ENCODE data around the gene CAPN8.
A peak's percentile ranks its signal among the peaks of the same experiment; 100 is the strongest.

The CAPN8 gene

GRCh38 chr1:223702735-223703667 lies 37.5 kb upstream of the CAPN8 start:
- FAIRE-seq, result no peak

DNA sequence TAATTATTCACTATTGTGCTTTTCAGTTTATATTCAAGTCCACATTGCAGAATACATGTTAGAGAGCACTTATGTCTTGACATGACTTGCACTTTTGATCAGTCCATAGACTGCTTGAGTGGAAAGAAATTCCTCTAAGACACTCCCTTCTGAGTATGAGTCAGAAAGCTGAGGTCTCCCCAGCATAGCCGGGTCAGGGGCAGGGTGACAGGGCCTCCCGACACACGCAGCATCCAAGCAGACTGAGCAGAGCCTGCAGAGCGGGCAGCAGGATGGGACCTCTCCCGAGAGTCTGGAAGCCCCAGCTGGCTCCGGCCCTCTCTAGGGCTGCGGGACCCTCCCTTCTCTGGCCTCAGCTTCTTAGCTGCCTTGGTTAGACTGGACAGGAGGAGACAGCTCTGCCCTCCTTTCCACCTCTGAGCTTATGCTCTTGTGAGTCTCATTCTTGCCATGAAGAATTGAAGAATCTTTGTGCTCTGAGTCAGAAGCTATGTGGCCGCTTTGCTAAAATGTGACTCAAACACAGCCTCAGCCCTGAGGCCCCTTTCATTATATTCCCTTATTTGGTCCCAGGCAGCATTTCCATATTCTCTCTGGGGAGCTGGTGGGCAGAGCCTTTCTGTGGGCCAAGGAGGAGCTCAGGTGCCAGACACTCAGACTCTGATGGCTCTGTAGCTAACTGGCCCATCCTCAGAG lies 35.6 kb upstream of the CAPN8 start:
- DNase-seq (ENCODE audit: insufficient read length, low spot score) (peak; percentile 86), FAIRE-seq (peak; percentile 62)

More at GRCh38 chr1:223702735-223703667, 37.5 kb upstream of the CAPN8 start:
- no peak for DNase-seq (ENCODE audit: insufficient read length, low spot score)

GRCh38 chr1:223700388-223700918 lies 35.0 kb upstream of the CAPN8 start:
- DNase-seq (ENCODE audit: insufficient read length, low spot score), result no peak
- no peak for FAIRE-seq

DNA sequence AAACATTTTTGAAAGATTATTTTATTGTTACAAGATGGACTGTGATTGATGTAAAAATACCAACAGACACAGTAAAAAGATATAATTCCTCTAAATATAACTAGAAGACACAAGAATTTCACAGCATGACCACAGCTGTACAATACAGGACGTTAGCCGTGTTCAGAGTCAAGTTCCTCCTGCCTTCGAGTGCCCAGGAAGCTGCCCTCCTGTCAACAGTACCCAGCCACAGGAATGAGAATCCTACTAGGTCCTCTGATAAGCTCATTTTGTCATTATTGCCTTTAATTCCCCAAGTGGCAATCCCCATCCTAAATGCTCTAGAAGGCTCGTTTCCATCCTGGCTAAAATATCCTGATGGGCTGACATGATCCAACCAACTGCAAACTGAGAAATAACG lies 30.4 kb upstream of the CAPN8 start:
- DNase-seq (ENCODE audit: insufficient read length, low spot score) (no peak), FAIRE-seq (no peak)

- no peak for FAIRE-seq
Observed at GRCh38 chr1:223695014-223695548, 29.6 kb upstream of the CAPN8 start.

DNA sequence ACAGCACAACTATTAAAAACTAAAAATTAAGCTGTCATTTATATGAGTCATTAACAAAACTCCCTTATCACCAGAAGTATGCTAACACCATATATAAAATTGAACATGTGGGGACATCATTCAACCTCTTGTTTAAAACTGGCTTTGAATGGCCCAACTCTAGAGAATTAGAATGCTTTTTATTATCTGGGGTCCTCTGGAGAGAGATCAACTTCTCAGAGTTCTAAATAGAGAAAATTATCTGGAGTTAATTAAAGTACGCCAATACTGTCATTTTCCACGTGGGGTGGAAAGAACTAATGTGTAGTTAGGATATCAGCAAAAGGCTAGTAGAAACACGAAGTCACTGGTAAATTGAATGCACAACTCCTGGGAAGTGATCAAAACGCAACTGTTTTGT lies 25.6 kb upstream of the CAPN8 start:
- DNase-seq (ENCODE audit: insufficient read length, low spot score) (no peak), FAIRE-seq (no peak)

More at GRCh38 chr1:223695014-223695548, 29.6 kb upstream of the CAPN8 start:
- no peak for DNase-seq (ENCODE audit: insufficient read length, low spot score)

- DNase-seq (ENCODE audit: insufficient read length, low spot score), result no peak
- FAIRE-seq, result no peak
Observed at GRCh38 chr1:223684488-223684792, 18.9 kb upstream of the CAPN8 start.

DNA sequence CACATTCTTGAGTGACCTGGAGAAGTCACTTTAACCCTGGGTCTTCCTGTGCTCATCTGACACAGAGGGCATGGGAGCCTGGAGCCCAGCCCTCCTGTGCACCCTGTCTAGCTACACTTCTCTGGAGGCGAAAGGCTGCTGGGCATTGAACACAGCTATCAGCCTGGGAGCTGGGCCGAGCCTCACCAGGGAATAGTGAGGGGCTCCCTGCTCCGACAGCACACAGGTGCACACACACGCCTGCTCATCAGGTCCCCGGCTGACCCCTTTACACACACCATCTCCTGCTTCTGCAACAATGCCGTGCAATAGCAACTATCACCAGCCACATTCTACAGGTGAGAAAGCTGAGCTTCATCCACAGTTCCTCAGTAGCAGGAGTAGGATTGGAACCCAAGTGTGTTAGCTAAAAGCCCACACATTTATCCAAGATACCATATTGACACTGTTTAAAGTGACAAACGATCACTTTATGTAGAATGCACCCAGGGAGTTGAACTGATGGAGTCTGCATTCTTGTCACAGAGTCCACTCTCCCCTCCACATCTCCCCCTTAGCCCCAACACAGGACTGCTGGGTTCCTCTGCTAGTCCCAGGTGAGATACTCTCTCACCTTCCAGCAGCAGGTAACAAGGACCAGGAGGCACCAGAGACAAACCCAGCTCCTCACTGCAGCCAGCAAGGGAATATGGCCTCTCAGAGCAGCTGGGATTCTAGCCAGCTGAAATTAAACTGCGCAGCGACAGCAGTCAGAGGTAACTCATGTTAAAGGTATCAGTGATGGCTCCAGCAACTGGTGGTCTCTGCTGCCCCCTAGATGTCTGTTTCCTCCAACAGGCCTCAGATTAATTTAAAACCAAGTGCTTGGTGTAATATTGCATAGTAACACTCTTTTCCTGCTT lies 18.3 kb upstream of the CAPN8 start:
- peak; percentile 20 for FAIRE-seq
- peak; percentile 69 for DNase-seq (ENCODE audit: insufficient read length, low spot score)

GRCh38 chr1:223682502-223682901 lies 17.0 kb upstream of the CAPN8 start:
- DNase-seq (ENCODE audit: insufficient read length, low spot score), result no peak
- FAIRE-seq, result no peak

- FAIRE-seq, result no peak
- DNase-seq (ENCODE audit: insufficient read length, low spot score), result no peak
Observed at GRCh38 chr1:223680188-223680587, 14.7 kb upstream of the CAPN8 start.

DNA sequence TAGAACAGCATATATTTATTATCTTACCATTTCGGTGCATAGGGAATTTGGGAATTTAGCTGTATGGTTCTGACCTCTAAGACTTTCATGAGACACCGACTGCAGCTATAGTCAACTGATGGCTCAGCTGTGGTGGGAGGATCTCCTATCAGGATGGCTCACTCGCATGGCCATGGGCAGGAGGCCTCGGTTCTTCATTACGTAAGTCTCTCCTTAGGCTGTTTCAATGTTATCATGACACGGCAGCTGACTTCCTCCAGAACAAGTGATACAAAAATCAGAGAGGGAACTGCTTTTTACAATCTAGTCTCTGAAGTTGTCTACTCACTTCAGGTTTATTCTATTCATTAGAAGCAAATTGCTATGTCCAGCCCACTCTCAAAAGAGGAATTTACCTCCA lies 13.3 kb upstream of the CAPN8 start:
- FAIRE-seq, result no peak
- DNase-seq (ENCODE audit: insufficient read length, low spot score), result no peak

DNA sequence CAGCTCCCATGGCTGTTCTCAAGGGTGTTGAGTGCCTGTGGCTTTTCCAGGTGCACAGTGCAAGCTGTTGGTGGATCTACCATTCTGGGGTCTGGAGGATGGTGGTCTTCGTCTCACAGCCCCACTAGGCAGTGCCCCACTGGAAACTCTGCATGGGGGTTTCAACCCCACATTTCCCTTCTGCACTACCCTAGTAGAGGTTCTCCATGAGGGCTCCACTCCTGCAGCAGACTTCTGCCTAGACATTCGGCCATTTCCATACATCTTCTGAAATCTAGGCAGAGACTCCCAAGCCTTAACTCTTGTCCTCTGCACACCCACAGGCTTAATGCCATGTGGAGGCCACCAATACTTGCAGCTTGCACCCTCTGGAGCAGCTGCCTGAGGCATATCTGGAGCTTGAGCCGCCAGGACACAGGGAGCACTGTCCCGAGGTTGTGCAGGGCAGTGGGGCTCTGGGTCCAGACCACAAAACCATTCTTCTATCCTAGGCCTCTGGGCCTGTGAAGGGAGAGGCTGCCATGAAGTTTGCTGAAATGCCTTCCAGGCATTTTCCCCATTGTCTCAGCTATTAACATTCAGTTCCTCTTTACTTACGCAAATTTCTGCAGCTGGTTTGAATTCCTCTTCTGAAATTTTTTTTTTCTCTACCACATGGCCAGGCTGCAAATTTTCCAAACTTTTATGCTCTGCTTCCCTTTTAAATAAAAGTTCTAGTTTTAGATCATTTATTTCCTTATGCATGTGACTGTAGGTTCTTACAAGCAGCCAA lies 8.8 kb upstream of the CAPN8 start:
- FAIRE-seq (no peak), DNase-seq (ENCODE audit: insufficient read length, low spot score) (no peak)

- DNase-seq (ENCODE audit: insufficient read length, low spot score), result peak; percentile 36
- FAIRE-seq, result peak; percentile 28
Observed at GRCh38 chr1:223670458-223671159, 5.1 kb upstream of the CAPN8 start.

DNA sequence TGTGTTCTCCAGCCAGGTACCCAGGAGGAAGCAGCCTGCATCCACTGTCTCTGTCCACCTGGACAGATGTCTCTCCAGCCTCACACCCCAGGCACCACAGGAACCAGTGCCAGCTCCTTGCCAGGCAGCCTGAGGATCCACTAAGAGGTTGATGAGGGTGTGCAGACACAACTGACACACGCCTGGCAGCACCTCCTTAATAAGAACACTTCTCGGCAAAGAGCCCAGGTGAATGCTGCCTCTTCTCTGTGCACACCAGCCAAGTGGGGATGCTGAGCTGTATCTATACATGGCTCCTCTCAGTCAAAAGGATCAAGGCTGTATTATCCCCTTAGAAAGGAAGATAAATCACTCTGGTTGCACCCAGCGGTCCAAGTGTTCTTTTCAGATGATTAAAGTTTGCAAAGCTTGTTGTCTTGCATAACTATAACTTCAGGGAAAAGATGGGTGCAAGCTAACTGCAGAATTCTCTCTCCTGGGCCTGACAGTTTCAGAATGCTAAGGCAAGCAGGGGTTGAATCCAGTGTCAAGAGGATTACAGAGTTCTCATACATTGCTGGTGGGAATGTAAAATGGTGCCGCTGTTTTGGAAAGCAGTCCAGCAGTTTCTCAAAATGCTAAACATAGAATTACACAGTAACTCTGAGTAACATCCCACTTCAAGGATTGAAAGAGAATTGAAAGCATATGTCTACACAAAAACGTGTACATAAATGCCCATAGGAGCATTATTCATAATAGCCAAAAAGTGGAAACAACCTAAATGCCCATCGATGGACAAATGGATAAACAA lies 3.7 kb upstream of the CAPN8 start:
- DNase-seq (ENCODE audit: insufficient read length, low spot score) (no peak), FAIRE-seq (no peak)

GRCh38 chr1:223667484-223668182 lies 2.1 kb upstream of the CAPN8 start:
- DNase-seq (ENCODE audit: insufficient read length, low spot score), result no peak

DNA sequence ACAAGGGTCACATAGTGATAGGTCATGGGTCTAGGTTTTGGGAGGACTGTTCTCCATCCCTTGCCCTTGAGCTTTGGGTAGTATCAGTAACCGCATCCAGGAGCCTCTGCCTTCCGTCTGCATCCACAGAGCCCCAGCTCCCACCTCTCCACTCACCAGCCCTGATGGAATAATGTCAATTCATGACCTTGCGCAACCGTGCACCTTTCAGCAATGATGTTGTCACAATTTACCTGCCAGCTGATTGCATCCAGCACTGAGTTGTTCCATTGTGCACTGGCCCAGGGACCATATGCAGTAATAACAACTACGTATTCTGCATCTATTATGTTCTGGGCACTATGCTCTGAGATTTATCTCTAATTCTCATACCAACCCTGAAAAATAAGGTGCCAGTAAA lies 1.4 kb downstream of the CAPN8 start:
- no peak for FAIRE-seq
- no peak for DNase-seq (ENCODE audit: insufficient read length, low spot score)

More at GRCh38 chr1:223667484-223668182, 2.1 kb upstream of the CAPN8 start:
- FAIRE-seq, result no peak

DNA sequence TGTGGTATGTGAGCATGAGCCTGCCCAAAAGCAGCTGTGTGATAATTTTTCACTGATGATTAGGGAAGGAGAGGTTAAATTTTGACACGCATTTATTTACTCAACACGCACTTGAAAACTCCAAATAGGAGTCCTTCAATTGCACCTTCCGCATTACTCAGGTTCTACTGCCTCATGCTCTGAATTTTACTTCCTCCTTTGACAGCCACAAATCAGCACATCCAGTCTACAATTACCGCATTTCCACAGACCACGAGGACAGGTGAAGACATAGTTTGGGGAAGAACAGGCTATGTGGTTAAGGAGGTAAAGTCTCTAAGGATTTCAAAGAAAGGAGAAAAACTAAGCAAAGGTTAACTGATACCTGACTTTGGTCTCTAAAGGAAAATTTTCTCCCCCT lies 2.6 kb downstream of the CAPN8 start:
- no peak for FAIRE-seq
- no peak for DNase-seq (ENCODE audit: insufficient read length, low spot score)

- DNase-seq (ENCODE audit: insufficient read length, low spot score) (no peak), FAIRE-seq (no peak)
Observed at GRCh38 chr1:223659711-223660110, 5.8 kb downstream of the CAPN8 start.

Data from HTR-8/SVneo (cell line).